Ramos (cell line): ENCODE data around the gene PHLPP1.

Experiments
- in situ Hi-C: fragments of 300-500 bp; cut with MboI; formaldehyde crosslinking; loops from one replicate; pipeline ENCODE4 v1.14.3; 2022; ENCODE audit warnings: low sequenced_read_pairs; ENCODE audit not compliant: unreplicated experiment

Gene PHLPP1

GRCh38 chr18:62914871-62915392 lies 199.6 kb downstream of the PHLPP1 start:
- in situ Hi-C loops, result no loop called here

GRCh38 chr18:62918361-62918760 lies 203.0 kb downstream of the PHLPP1 start:
- in situ Hi-C loops, result no loop called here

- in situ Hi-C loops, result no loop called here
Observed at GRCh38 chr18:62919109-62919838, 203.9 kb downstream of the PHLPP1 start.

GRCh38 chr18:62925031-62925688 lies 209.8 kb downstream of the PHLPP1 start:
- in situ Hi-C loops, result no loop called here

GRCh38 chr18:62928326-62928725 lies 213.0 kb downstream of the PHLPP1 start:
- in situ Hi-C loops, result no loop called here

- in situ Hi-C loops, result no loop called here
Observed at GRCh38 chr18:62933261-62933887, 218.0 kb downstream of the PHLPP1 start.

- in situ Hi-C loops, result no loop called here
Observed at GRCh38 chr18:62935994-62936393, 220.7 kb downstream of the PHLPP1 start.

- in situ Hi-C loops, result no loop called here
Observed at GRCh38 chr18:62937065-62937464, 221.7 kb downstream of the PHLPP1 start.

- in situ Hi-C loops, result no loop called here
Observed at GRCh38 chr18:62938006-62938405, 222.7 kb downstream of the PHLPP1 start.

- in situ Hi-C loops, result no loop called here
Observed at GRCh38 chr18:62938487-62938886, 223.1 kb downstream of the PHLPP1 start.

- in situ Hi-C loops, result no loop called here
Observed at GRCh38 chr18:62939433-62939832, 224.1 kb downstream of the PHLPP1 start.

GRCh38 chr18:62939926-62940325 lies 224.6 kb downstream of the PHLPP1 start:
- in situ Hi-C loops, result no loop called here

- in situ Hi-C loops, result no loop called here
Observed at GRCh38 chr18:62942578-62942977, 227.2 kb downstream of the PHLPP1 start.

- in situ Hi-C loops, result no loop called here
Observed at GRCh38 chr18:62944454-62944853, 229.1 kb downstream of the PHLPP1 start.

- in situ Hi-C loops, result no loop called here
Observed at GRCh38 chr18:62948788-62949187, 233.4 kb downstream of the PHLPP1 start.

- in situ Hi-C loops, result loop anchor here (10.0 kb wide), 1 partner anchor 235 kb away; the partner anchor contains the start of gene PHLPP1
Observed at GRCh38 chr18:62950246-62950645, 234.9 kb downstream of the PHLPP1 start.

GRCh38 chr18:62952807-62953206 lies 237.5 kb downstream of the PHLPP1 start:
- in situ Hi-C loops, result loop anchor here (10.0 kb wide), 1 partner anchor 238 kb away; the partner anchor contains the start of gene PHLPP1

GRCh38 chr18:62953663-62954062 lies 238.3 kb downstream of the PHLPP1 start:
- in situ Hi-C loops, result loop anchor here (10.0 kb wide), 1 partner anchor 239 kb away; the partner anchor contains the start of gene PHLPP1

GRCh38 chr18:62954366-62954765 lies 239.0 kb downstream of the PHLPP1 start:
- in situ Hi-C loops, result loop anchor here (10.0 kb wide), 1 partner anchor 240 kb away; the partner anchor contains the start of gene PHLPP1

- in situ Hi-C loops, result loop anchor here (10.0 kb wide), 1 partner anchor 243 kb away; the partner anchor contains the start of gene PHLPP1
Observed at GRCh38 chr18:62957885-62958472, 242.6 kb downstream of the PHLPP1 start.
